Measurements from ENCODE around the gene COL6A1.

Gene COL6A1

DNA sequence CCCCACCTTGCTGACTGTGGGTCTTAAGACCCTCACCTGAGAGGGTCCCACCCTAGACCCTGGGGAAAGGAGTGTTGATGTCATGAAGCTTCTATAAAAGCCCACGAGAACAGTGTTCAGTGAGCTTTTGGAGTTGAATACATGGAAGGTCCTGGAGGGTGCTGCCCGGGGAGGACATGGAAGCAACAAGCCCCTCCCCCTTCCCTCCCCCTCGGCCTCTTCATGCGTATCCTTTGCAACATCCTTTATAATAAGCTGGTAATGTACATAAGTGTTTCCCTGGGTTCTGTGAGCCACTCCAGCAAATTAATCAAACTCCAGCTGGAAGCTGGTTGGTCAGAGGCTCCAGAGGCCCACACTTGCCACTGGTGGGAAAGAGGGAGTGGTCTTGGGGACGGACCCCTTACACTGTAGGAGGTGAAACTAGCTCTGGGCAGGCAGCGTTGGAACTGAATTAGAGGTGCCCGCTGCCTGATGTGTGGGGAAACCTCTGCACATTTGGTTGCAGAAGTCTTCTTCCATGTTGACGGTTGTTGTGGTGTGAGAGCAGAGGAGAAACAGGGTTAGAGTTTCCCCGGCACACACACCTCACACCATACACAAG, 14.7 kb upstream of the COL6A1 start:
- TF ChIP-seq, protein P1, sequence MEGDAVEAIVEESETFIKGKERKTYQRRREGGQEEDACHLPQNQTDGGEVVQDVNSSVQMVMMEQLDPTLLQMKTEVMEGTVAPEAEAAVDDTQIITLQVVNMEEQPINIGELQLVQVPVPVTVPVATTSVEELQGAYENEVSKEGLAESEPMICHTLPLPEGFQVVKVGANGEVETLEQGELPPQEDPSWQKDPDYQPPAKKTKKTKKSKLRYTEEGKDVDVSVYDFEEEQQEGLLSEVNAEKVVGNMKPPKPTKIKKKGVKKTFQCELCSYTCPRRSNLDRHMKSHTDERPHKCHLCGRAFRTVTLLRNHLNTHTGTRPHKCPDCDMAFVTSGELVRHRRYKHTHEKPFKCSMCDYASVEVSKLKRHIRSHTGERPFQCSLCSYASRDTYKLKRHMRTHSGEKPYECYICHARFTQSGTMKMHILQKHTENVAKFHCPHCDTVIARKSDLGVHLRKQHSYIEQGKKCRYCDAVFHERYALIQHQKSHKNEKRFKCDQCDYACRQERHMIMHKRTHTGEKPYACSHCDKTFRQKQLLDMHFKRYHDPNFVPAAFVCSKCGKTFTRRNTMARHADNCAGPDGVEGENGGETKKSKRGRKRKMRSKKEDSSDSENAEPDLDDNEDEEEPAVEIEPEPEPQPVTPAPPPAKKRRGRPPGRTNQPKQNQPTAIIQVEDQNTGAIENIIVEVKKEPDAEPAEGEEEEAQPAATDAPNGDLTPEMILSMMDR (IDR thresholded peaks at IDR 0.05; ENCODE audit: low read depth, low read length, missing control alignments) = no peak
- H3K4me3 ChIP-seq (ENCODE audit: low read depth, low read length) = no peak overlapping the region
- no peak for DNase-seq (ENCODE audit: low read depth)

DNA sequence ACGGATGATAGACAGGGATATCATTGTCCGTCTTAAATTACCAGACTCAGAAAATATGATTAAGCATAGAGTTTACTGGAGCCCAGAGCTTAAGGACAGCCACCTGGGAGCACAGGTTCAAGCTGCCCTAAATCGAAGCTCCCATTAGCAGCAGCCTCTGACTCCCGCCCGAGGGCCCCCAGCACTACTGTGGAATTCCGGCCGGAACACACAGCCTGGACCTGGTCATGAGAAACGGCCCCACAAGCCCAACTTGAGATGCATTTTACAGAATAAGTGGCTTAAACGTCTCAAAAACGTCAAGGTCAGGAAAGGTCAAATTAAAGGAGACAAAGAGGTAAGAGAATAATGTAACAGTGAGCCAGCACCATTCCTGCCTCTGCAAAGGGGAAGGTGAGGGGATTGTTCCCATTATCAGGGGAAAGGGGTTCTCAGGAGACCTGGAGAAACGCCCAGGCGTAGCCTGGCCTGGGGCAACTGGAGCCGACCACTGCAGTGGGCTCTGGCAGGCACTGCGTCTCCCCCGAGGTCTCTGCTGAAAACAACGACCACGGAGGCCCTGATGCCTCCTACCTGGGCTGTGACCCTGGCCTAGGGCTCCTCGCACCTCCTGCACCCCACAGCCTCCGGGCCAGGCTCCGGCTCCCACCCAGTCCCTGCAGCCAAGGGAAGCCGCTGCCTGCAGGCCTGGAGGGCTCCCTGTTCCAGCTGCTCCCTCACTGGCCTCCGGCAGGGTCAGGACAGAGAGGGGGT, 11.5 kb upstream of the COL6A1 start:
- DNase-seq (ENCODE audit: low read depth) = no peak
- TF ChIP-seq, protein P1 (IDR thresholded peaks at IDR 0.05; ENCODE audit: low read depth, low read length, missing control alignments) = no peak
- H3K4me3 ChIP-seq (ENCODE audit: low read depth, low read length) = no peak overlapping the region

DNA sequence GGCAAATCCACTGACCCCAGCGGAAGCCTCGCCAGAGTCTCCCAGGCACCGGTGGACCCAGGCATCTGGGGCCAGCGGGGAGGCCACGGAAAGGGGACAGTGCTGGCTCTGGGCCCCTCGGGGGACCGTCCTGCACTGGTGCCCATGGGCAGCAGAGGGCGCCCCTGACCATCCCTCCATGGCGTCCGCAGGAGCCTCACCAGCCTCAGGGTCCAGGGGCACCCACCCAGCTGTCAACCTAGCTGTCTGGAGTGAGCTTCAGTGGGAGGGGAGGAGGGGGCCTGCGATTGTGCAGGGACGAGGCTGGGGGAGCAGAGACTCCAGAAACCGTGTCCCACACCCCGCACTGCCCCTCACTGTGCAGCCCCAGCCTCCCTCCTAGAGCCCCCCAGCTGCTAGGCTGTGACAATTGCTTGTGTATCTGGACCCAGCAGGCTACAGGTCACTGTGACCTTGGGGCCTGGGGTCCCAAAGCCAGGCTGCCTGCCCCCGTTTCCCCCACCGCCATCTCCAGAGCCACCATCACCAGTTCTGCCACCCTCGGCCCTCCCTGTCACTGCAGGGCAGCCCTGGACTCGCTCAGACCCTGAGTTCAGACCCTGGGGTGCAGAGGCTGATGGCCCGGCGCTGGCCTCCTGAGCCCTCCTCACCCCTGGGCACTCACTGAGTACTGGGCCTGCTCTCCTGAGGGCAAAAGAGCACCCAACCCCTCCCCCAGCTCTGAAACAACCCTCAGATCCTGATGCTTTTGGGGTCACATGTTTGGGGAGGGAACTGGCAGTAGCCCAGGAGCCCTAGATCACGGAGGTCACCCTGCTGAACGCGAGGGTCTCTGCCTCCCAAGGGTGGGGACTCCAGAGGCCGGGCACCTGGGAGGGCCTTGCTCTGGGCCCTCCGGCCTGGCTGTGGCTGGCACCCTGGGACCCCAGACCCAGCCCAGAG, 10.6 kb upstream of the COL6A1 start:
- no peak overlapping the region for H3K4me3 ChIP-seq (ENCODE audit: low read depth, low read length)
- TF ChIP-seq, protein P1 (IDR thresholded peaks at IDR 0.05; ENCODE audit: low read depth, low read length, missing control alignments) = peak; percentile 75
- DNase-seq (ENCODE audit: low read depth) = no peak

DNA sequence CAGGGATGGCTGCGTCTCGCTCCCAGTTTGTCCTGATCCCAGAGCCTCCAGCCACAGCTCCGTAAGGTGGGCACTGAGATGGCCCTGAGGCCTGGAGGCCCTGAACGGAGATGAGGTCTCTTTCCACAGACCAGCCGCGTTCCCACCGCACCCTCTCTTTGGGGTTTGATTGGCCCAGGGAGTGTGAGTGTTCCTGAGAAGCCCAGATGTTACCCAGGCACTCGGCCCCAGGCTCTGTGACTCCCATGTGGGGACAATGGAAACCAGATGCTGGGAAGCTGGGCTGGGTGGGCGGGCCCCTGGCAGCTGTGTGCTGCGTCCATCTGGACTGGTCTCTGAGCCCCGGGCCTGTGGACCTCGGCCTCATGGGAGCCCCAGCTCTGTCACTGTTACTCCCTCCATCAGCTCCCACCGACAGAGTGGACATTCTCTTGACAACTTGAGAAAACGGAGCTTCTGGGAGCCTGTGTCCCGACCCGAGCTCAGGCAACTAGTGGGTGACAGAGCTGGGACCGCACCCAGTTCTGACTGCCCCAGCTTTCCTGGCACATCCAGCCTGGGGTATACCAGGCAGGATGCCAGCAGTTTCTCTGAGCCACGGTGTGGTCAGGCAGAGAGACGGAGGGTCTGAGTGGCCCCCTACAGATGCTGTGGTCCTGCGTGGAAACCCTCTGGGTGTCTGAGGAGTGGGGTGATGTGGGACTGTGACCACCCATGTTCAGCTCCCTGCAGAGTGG, 9.8 kb upstream of the COL6A1 start:
- TF ChIP-seq, protein P1 (IDR thresholded peaks at IDR 0.05; ENCODE audit: low read depth, low read length, missing control alignments) = no peak
- no peak for DNase-seq (ENCODE audit: low read depth)
- no peak overlapping the region for H3K4me3 ChIP-seq (ENCODE audit: low read depth, low read length)

DNA sequence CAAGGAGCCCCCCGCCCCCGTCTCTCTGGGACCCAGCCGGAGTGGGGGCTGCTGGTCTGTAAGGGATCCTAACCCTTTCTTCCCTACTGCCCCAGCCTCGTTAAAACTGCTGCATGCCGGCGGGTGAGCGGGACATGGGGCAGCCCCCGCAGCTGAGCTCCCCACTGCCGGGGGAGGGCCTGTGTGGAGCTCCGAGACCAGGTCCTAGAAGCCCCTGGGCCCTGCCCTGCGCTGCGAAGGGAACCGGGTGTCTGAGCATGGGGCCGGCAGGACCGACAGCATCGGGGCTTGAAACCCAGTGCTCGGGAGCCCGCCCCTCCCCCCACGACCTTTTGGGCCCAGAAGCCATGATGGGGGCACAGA, 9.2 kb upstream of the COL6A1 start:
- no peak for DNase-seq (ENCODE audit: low read depth)
- TF ChIP-seq, protein P1 (IDR thresholded peaks at IDR 0.05; ENCODE audit: low read depth, low read length, missing control alignments) = no peak
- no peak overlapping the region for H3K4me3 ChIP-seq (ENCODE audit: low read depth, low read length)

DNA sequence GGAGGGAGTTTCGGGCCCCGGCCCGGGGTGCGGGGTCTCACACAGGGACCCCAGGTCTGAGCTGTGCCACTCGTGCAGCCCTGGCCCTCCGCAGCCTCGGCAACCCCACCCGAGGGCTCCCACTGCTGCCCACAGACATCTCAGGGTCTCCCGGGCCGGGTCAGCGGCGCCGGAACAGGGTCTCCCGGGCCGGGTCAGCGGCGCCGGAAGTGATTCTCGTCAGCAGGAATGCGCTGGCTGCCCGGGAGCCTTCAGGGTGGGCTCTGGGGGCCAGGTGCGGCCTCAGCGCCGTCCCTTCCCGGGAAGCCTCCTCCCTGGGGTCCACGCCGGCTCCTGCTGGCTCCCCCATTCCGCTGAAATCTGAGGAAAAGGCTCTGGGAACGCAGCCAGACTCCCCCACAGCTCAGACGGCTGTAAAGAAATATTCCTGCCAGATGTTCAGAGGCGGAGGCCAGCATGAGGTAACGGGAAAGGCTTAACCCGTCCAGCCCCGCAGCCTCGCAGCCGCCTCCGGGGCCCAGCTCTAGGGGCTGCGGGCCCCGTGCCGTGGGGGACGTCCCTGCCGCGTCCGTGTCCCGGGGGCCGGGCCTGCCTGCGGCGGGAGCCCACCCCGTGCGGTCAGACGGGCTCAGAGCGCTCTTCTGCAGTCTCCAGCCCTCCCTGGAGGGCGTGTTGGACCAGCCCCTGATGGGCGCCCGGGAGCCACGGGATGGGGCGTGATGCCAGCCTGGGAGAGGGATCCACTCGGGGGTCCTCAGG, 8.7 kb upstream of the COL6A1 start:
- DNase-seq (ENCODE audit: low read depth) = no peak
- TF ChIP-seq, protein P1 (IDR thresholded peaks at IDR 0.05; ENCODE audit: low read depth, low read length, missing control alignments) = no peak
- H3K4me3 ChIP-seq (ENCODE audit: low read depth, low read length) = peak overlapping the region; percentile 50
